Activated CD8-positive, alpha-beta T cell treated with anti-CD3 and anti-CD28 coated beads for 36 hours (primary cell): ENCODE data around the gene LRFN3. TPM values are rescaled to one million over a fixed set of nuclear protein-coding genes. Genes with fewer than 3 reads are reported as not detected.
A peak's percentile ranks its signal among the peaks of the same experiment; 100 is the strongest.

Experiments
- ATAC-seq: fragments of 200-7000 bp; cut with Tn5 transposase; one replicate; pipeline ENCODE4 v1.10.0; 2021; ENCODE audit warnings: mild to moderate bottlenecking, moderate library complexity
- CTCF ChIA-PET: fragments of 350-600 bp; sonication (Branson Sonifier 250); formaldehyde crosslinking; loops from one replicate; lab custom pipeline; 2021; ENCODE audit warnings: antibody characterized with exemption; lab: Charles Lee
- POLR2A ChIA-PET: fragments of 350-600 bp; sonication (Branson Sonifier 250); formaldehyde crosslinking; loops from one replicate; lab custom pipeline; 2021; ENCODE audit warnings: antibody characterized with exemption; lab: Charles Lee
- DNase-seq: peaks from one replicate; pipeline ENCODE4 v3.0.0-alpha.2; 2020
- H3K27ac Mint-ChIP-seq: one replicate; pipeline ENCODE4 v1.8.0; 2021; ENCODE audit warnings: mild to moderate bottlenecking, mixed read lengths
- H3K27me3 Mint-ChIP-seq: one replicate; pipeline ENCODE4 v1.8.0; 2021; ENCODE audit warnings: mixed read lengths
- H3K36me3 Mint-ChIP-seq: one replicate; pipeline ENCODE4 v1.8.0; 2021; ENCODE audit warnings: low read depth, mixed read lengths
- H3K4me1 Mint-ChIP-seq: one replicate; pipeline ENCODE4 v1.8.0; 2021; ENCODE audit warnings: low read depth, mixed read lengths
- H3K4me3 Mint-ChIP-seq: one replicate; pipeline ENCODE4 v1.8.0; 2021; ENCODE audit warnings: mild to moderate bottlenecking, moderate library complexity, mixed read lengths
- H3K9me3 Mint-ChIP-seq: one replicate; pipeline ENCODE4 v1.8.0; 2021; ENCODE audit warnings: mixed read lengths
- intact Hi-C: fragments of 100-400 bp; cut with micrococcal nuclease; formaldehyde crosslinking; loops from one replicate; pipeline ENCODE4 v1.10.0; 2022
- total RNA-seq, 2 experiments: library from RNA; stranded (reverse); gene quantifications; one replicate each; pipeline ENCODE4 v1.2.3, GENCODE V29; 2021
- TF ChIP-seq, protein P1 (sequence below): fragments of 200-600 bp; IDR thresholded peaks from one replicate; pipeline ENCODE4 v1.8.0; 2022; ENCODE audit warnings: antibody characterized with exemption, mild to moderate bottlenecking

The LRFN3 gene
- total RNA-seq, 2 experiments from 2014 or later, result 4.8 to 6.6 TPM

DNA sequence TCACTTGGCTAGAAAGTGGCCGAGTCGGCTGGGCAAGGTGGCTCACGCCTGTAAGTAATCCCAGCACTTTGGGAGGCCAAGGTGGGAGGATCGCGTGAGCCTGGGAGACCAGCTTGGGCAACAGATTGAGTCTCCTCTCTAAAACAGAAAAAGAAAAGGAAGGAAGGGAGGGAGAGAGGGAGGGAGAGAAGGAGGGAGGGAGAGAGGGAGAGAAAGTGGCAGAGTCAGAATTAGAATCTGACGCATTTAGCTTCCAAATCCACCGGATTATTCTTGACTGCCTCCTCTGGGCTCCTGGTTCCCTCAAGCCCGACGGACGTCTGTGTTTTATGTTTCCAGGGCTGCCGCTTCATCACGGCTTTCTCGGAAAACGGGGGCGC, 22.5 kb downstream of the LRFN3 start:
- no peak for DNase-seq
- H3K4me3 Mint-ChIP-seq, result peak overlapping the region; percentile 28
- ATAC-seq, result peak; percentile 41
- H3K9me3 Mint-ChIP-seq, result peaks cover 3% of the 10 kb centered on the region
- peak overlapping the region; percentile 64 for H3K27ac Mint-ChIP-seq
- ChIA-PET POLR2A (interaction anchor here (0.7 to 2.1 kb wide), 4 partner anchors 10 to 77 kb away, joined by 3 to 5 read pairs (median 4); partner anchors contain the start of gene SDHAF1), CTCF (interaction anchor here (0.7 to 2.0 kb wide), 10 partner anchors 15 to 102 kb away, joined by 3 to 6 read pairs (median 4); partner anchors contain the start of genes APLP1, KIRREL2 and SDHAF1)
- no peaks in the 10 kb centered on the region for H3K36me3 Mint-ChIP-seq
- intact Hi-C loops, result loop anchor here (5.0 kb wide), 1 partner anchor 34 kb away; no protein-coding TSS in a partner anchor
- TF ChIP-seq, protein P1, sequence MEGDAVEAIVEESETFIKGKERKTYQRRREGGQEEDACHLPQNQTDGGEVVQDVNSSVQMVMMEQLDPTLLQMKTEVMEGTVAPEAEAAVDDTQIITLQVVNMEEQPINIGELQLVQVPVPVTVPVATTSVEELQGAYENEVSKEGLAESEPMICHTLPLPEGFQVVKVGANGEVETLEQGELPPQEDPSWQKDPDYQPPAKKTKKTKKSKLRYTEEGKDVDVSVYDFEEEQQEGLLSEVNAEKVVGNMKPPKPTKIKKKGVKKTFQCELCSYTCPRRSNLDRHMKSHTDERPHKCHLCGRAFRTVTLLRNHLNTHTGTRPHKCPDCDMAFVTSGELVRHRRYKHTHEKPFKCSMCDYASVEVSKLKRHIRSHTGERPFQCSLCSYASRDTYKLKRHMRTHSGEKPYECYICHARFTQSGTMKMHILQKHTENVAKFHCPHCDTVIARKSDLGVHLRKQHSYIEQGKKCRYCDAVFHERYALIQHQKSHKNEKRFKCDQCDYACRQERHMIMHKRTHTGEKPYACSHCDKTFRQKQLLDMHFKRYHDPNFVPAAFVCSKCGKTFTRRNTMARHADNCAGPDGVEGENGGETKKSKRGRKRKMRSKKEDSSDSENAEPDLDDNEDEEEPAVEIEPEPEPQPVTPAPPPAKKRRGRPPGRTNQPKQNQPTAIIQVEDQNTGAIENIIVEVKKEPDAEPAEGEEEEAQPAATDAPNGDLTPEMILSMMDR, result no peak
- peaks cover 4% of the 10 kb centered on the region for H3K27me3 Mint-ChIP-seq
- peaks cover 35% of the 10 kb centered on the region for H3K4me1 Mint-ChIP-seq

DNA sequence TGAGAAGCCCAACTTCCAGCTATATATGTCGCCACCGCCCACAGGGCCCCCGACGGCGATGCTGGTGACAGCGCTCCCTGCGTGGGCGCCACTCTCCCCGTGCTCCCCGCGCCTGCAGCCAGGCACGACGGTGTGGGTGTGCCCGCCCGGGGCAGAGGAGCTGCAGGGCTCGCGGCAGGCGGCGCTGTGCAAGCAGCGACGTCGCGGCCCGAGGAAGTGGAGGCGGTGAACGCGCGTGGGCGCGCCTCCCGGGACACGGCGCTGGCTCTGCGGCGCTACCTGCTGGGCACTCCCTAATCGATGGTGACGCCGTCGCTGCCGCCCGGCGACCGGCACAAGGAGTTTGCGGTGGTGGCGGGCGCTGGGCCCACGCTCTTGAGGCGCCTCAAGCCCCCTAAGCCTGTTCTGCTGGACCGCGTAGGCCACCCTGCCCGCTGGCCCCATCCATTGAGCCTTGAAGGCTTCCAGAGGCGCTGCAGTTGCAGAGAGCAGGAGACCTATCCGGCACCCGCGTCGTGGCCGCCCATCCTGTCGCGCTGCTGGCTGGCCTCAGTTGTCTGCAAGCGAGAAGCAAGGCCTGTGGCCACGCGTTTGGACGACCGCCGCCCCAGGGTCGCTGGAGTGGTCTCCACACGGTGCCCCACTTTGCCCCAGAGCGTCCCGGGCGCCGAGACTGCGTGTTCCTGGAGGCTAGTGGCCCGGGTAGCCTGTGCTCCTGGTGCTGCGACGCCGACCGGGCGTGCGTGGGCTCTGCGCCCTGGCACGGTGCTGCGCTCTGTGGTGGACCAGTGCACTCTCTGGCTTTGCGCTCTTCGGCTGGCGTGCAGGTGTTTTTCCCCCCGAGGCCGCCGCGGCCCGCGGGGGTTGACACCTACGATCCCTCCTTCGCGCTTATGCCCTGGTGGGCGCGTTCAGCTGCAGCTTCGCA, 23.1 kb downstream of the LRFN3 start:
- peaks cover 4% of the 10 kb centered on the region for H3K27me3 Mint-ChIP-seq
- TF ChIP-seq, protein P1, result peak; percentile 73
- intact Hi-C loops, result loop anchor here (5.0 kb wide), 1 partner anchor 33 kb away; no protein-coding TSS in a partner anchor
- ATAC-seq (peak; percentile 89), DNase-seq (peak; percentile 79)
- H3K36me3 Mint-ChIP-seq, result no peaks in the 10 kb centered on the region
- peak overlapping the region; percentile 27 for H3K4me3 Mint-ChIP-seq
- peaks cover 3% of the 10 kb centered on the region for H3K9me3 Mint-ChIP-seq
- ChIA-PET CTCF (interaction anchor here (0.7 to 2.0 kb wide), 9 partner anchors 16 to 101 kb away, joined by 3 to 6 read pairs (median 4); partner anchors contain the start of genes APLP1 and SDHAF1), POLR2A (interaction anchor here (0.5 to 2.1 kb wide), 4 partner anchors 10 to 62 kb away, joined by 3 to 5 read pairs (median 4); partner anchors contain the start of gene SDHAF1)
- H3K27ac Mint-ChIP-seq, result no peak overlapping the region
- peaks cover 29% of the 10 kb centered on the region for H3K4me1 Mint-ChIP-seq

DNA sequence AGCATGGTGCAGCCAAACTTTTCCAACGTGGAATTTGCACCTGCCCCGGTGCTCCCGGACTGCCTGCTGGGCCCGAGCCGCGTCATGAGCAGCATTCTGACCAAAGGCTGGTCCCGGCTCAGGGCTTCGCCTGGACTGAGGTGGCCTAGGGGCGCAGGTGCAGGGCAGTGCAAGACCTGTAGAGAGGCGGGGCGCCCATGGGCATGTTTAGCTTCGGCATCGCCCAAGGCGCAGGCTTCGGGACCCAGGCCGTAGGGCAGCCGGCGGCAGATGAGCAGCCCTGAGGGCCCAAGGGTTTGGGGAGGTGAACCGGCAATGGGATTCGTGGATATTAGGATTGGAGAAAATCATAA, 23.8 kb downstream of the LRFN3 start:
- peaks cover 4% of the 10 kb centered on the region for H3K27me3 Mint-ChIP-seq
- H3K27ac Mint-ChIP-seq, result no peak overlapping the region
- ChIA-PET POLR2A (interaction anchor here (0.5 to 2.1 kb wide), 3 partner anchors 11 to 63 kb away, joined by 3 to 5 read pairs (median 3); partner anchors contain the start of gene SDHAF1), CTCF (no interaction called here)
- H3K9me3 Mint-ChIP-seq, result peaks cover 3% of the 10 kb centered on the region
- H3K36me3 Mint-ChIP-seq, result no peaks in the 10 kb centered on the region
- intact Hi-C loops, result loop anchor here (5.0 kb wide), 1 partner anchor 32 kb away; no protein-coding TSS in a partner anchor
- TF ChIP-seq, protein P1, result no peak
- H3K4me1 Mint-ChIP-seq, result peaks cover 27% of the 10 kb centered on the region
- DNase-seq (no peak), ATAC-seq (no peak)
- peak overlapping the region; percentile 3 for H3K4me3 Mint-ChIP-seq

DNA sequence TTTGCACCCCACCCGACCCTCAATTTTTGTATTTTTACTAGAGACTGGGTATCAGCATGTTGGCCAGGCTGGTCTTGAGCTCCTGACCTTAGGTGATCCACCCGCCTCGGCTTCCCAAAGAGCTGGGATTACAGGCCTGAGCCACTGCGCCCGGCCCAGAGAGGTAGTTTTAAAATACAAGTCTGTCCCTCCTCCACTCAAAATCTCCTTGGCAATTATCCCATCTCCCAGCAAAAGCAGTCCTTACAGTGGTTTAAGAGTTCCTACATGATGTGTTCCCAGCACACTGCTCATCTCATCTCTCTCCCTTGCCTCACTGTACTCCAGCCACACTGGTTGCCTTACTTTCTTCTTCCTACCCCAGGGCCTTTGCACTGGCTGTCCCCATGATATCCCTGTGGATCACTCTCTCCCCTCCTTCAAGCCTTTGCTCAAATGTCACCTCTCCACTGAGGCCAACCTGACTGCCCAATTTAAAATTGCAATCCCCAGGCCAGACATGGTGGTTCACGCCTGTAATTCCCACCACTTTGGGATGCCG, 24.3 kb downstream of the LRFN3 start:
- DNase-seq, result no peak
- TF ChIP-seq, protein P1, result no peak
- Mint-ChIP-seq H3K4me3 (no peak overlapping the region), H3K36me3 (no peaks in the 10 kb centered on the region), H3K27ac (no peak overlapping the region), H3K27me3 (peaks cover 4% of the 10 kb centered on the region), H3K4me1 (peaks cover 24% of the 10 kb centered on the region), H3K9me3 (peaks cover 3% of the 10 kb centered on the region)
- intact Hi-C loops, result no loop called here
- no peak for ATAC-seq
- CTCF ChIA-PET, result no interaction called here
- POLR2A ChIA-PET, result interaction anchor here (0.5 kb wide), 1 partner anchor 64 kb away, joined by 3 read pairs; no protein-coding TSS in a partner anchor
